Tibial artery (tissue), 4 donors: ENCODE results near the gene PLCB2.

Source experiments
- DNase-seq, 2 donors: peaks; one replicate each; pipeline ENCODE4 v3.0.0-alpha.2; 2019
- H3K27ac ChIP-seq, 2 donors: fragments of 200-600 bp; sonication (generic) in 1 of 2; 1 replicate in 1 of 2; 2 replicates in 1 of 2; pipeline ENCODE4 v1.5.1; 2018 to 2019; ENCODE audit warnings: mild to moderate bottlenecking in 1 of 2
- H3K27me3 ChIP-seq, 2 donors: fragments of 200-600 bp; sonication (generic) in 1 of 2; one replicate each; pipeline versions ENCODE4 v1.5.1 to v1.6.0; 2016 to 2019
- H3K36me3 ChIP-seq, 3 donors: fragments of 200-600 bp; sonication (generic) in 2 of 3; one replicate each; pipeline ENCODE4 v1.5.1; 2016 to 2019; ENCODE audit warnings: mild to moderate bottlenecking in 2 of 3
- H3K4me1 ChIP-seq, 4 donors: fragments of 200-600 bp; sonication (generic) in 2 of 4; 1 replicate in 3 of 4; 2 replicates in 1 of 4; pipeline ENCODE4 v1.5.1; 2016 to 2019
- H3K4me3 ChIP-seq, 2 donors: fragments of 200-600 bp; sonication (generic) in 1 of 2; 1 replicate in 1 of 2; 2 replicates in 1 of 2; pipeline ENCODE4 v1.5.1; 2018 to 2019; ENCODE audit warnings: mild to moderate bottlenecking in 2 of 2
- H3K9me3 ChIP-seq, 3 donors: fragments of 200-600 bp; sonication (generic) in 1 of 3; one replicate each; pipeline ENCODE4 v1.5.1; 2016 to 2019
- intact Hi-C: fragments of 100-400 bp; cut with DNase I; formaldehyde crosslinking; loops from one replicate; pipeline ENCODE4 v1.15.0; 2023; ENCODE audit warnings: low total_unique reads
- TF ChIP-seq, protein P1 (sequence below), 2 experiments: fragments of 200-600 bp in 1 of 2; fragments of 450-650 bp in 1 of 2; IDR thresholded peaks; one replicate each; pipeline ENCODE4 v1.5.1; 2017 to 2019; ENCODE audit warnings: antibody characterized with exemption in 2 of 2, mild to moderate bottlenecking in 1 of 2, moderate library complexity in 1 of 2

The PLCB2 gene

DNA sequence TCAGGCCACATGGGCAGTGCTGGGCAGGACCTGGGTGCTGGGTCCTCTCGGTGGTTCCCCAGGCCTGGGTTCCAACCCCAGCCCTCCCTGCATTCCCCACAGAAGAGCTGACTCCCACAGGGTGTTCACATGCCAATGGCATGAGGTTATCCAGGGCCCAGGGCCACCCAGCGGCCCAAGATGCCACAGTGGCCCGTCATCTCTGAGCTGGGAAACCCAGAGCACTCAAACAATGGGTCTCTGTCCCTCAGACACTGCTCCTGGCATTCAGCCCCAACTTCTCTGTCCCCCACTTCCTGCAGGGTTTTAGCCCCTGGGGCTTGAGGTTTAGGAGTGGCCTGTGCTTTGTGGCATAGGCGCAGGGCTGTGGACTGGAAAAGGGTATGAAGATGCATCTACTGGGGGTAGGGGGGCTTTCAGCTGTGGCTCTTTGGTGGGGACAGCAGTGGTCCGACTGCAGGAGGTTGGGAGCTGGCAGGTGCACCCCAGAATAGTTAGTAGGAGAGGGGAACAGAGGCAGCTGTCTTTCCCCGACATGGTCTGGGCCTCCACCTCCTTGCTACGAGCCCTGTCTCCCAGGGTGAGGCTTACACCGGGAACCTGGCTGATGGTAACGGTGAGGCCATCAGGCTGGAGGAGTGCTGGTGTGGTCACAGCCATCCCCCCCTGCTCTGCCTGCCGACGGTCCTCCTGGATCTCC lies 31.3 kb upstream of the PLCB2 start:
- Histone ChIP-seq H3K9me3 (no peaks in the 10 kb centered on the region), H3K27me3 (no peaks in the 10 kb centered on the region), H3K4me1 (peaks cover 6 to 100% (median 98%) of the 10 kb centered on the region in 4 donors), H3K27ac (peak overlapping the region; percentile 90), H3K36me3 (no peaks in the 10 kb centered on the region), H3K4me3 (peak overlapping the region; percentile 35 to 43)
- intact Hi-C loops = no loop called here
- DNase-seq = peak in 1 of 2 donors; percentile 86
- TF ChIP-seq, protein P1, sequence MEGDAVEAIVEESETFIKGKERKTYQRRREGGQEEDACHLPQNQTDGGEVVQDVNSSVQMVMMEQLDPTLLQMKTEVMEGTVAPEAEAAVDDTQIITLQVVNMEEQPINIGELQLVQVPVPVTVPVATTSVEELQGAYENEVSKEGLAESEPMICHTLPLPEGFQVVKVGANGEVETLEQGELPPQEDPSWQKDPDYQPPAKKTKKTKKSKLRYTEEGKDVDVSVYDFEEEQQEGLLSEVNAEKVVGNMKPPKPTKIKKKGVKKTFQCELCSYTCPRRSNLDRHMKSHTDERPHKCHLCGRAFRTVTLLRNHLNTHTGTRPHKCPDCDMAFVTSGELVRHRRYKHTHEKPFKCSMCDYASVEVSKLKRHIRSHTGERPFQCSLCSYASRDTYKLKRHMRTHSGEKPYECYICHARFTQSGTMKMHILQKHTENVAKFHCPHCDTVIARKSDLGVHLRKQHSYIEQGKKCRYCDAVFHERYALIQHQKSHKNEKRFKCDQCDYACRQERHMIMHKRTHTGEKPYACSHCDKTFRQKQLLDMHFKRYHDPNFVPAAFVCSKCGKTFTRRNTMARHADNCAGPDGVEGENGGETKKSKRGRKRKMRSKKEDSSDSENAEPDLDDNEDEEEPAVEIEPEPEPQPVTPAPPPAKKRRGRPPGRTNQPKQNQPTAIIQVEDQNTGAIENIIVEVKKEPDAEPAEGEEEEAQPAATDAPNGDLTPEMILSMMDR (IDR thresholded peaks at IDR 0.05) = no peak

DNA sequence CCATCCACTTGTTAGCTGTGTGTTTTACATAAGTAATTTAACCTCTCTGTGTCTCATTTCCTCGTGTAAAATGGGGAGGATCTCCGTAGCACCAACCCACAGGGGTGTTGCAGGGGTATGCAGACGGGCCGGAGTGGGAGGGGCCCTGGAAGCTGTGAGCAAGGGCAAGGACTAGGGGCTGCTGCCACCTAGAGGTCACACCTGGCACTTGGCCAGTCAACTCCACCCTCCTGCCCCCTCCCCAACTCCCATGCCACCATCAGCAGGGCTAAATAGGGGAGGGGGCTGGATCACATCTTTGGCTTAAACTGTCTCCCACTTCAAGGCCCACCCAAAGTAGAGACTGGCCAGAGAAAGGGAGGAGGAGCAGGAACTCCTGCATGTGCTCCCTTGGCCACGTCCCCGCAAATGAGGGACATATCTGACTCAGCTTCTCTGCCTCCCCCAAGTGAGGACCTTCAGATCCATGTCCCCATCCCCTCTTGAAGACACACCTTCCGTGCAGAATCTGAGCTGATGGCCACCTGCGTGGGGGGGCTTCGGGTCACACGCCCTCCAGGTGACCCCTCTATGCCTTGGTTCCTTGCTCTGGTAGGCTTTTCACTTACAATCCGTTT lies 30.4 kb upstream of the PLCB2 start:
- DNase-seq = peak; percentile 67 to 86
- Histone ChIP-seq H3K27ac (peak overlapping the region; percentile 90), H3K36me3 (no peaks in the 10 kb centered on the region), H3K4me1 (peaks cover 6 to 100% (median 95%) of the 10 kb centered on the region in 4 donors), H3K9me3 (no peaks in the 10 kb centered on the region), H3K27me3 (no peaks in the 10 kb centered on the region), H3K4me3 (peak overlapping the region; percentile 8 to 43)
- intact Hi-C loops = no loop called here
- TF ChIP-seq, protein P1 (IDR thresholded peaks at IDR 0.05) = peak; percentile 54 to 74

DNA sequence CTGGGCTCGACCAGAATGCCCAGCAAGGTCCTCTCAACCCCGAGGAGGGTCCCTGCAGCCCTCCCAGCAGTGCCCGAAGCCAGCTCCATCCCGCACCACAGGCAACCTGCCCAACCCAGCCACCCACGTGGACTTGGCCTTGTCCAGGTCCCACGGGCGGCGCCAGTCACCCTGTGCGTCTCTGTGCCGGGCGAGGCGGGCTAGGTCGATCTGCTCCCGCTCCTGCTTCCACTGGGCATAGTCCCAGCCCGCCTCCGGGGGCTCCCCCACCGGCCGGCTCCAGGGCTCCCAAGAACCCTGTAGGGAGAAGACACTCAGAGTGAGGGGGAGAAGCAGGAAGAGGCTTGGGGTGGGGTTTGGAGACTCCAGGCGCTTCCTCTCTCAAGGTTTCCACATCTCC lies 29.9 kb upstream of the PLCB2 start:
- H3K36me3 ChIP-seq = no peaks in the 10 kb centered on the region
- intact Hi-C loops = no loop called here
- H3K27ac ChIP-seq = peak overlapping the region; percentile 90
- H3K27me3 ChIP-seq = no peaks in the 10 kb centered on the region
- H3K9me3 ChIP-seq = no peaks in the 10 kb centered on the region
- TF ChIP-seq, protein P1 (IDR thresholded peaks at IDR 0.05) = no peak
- peak in 1 of 2 donors; percentile 85 for DNase-seq
- peaks cover 6 to 100% (median 90%) of the 10 kb centered on the region in 4 donors for H3K4me1 ChIP-seq
- H3K4me3 ChIP-seq = peak overlapping the region; percentile 8 to 43

DNA sequence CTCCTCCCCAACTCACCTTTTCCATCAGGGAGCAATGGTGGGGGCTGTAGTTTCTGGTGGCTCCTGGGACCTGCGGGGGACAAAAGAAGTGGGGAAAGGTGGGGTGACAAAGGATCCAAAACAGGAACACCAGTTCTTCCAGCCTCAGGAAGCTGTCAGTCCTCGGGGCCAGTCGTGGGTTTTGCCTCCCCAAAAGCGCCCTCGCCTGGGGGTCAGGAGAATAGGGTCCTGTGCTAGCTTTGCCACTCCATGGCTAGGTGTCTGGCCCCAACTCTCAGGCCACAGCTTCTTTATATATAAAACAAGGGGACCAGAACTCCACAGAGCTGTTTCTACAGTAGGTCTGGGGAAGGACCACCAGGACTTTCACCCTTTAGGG lies 29.0 kb upstream of the PLCB2 start:
- TF ChIP-seq, protein P1 (IDR thresholded peaks at IDR 0.05) = no peak
- H3K4me1 ChIP-seq = peaks cover 6 to 100% (median 83%) of the 10 kb centered on the region in 4 donors
- intact Hi-C loops = no loop called here

DNA sequence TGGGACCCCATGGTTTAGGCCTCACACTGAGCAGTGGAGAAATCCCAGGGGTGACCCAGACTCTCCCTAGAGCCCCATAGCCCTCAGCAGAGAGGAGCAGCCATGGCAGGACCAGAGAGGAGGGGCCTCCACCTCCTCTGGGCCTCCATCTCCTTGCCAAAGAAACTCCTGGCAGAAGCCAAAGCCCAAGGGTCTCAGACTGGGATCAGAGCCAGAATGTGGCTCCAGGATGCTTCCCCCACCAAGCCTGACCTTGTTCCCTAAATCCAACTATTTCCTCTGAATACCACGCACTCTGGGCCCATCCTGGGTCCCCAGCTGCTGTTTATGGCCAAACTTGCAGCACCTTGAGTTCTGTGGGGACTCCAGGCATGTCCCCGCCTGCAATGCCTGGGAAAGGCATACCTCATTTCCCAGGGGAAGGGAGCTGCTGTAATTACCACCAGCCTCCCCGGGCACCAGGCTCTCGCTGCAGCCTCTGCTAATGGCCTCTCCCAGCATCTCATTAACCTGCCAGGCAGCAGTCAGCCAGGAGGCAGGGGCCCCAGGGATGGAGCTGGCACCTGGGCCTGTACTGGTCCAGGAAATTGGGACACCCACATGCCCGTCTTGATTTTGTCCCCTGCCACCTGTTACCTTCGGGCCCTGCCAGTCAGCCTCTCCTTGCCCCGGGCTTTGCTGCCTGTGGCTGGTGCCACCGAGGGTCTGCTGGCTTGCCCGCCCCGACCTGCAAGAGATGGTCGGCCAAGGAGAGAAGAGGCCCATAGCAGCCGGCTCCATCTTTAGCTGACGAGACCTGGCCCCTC lies 28.4 kb upstream of the PLCB2 start:
- Histone ChIP-seq H3K27me3 (no peaks in the 10 kb centered on the region), H3K4me1 (peaks cover 6 to 99% (median 77%) of the 10 kb centered on the region in 4 donors), H3K27ac (peak overlapping the region; percentile 90), H3K36me3 (peaks cover 0 to 8% (median 0%) of the 10 kb centered on the region in 3 donors), H3K9me3 (no peaks in the 10 kb centered on the region), H3K4me3 (no peak overlapping the region)
- no peak for DNase-seq
- intact Hi-C loops = no loop called here
- TF ChIP-seq, protein P1 (IDR thresholded peaks at IDR 0.05) = no peak

More for the DNA sequence above, 29.0 kb upstream of the PLCB2 start:
- no peaks in the 10 kb centered on the region for H3K27me3 ChIP-seq
- peak overlapping the region; percentile 90 for H3K27ac ChIP-seq
- DNase-seq = no peak
- no peak overlapping the region for H3K4me3 ChIP-seq
- peaks cover 0 to 8% (median 0%) of the 10 kb centered on the region in 3 donors for H3K36me3 ChIP-seq
- no peaks in the 10 kb centered on the region for H3K9me3 ChIP-seq
